ENCODE data around the gene DPH5. TPM values are rescaled to one million over a fixed set of nuclear protein-coding genes. Genes with fewer than 3 reads are reported as not detected.

The DPH5 gene
- total RNA-seq, 4 donors from 2014 or later, result 12.5 to 18.1 (median 15.1) TPM

- Histone ChIP-seq H3K27me3 (no peaks in the 10 kb centered on the region), H3K4me1 (no peaks in the 10 kb centered on the region), H3K36me3 (no peaks in the 10 kb centered on the region), H3K9me3 (no peaks in the 10 kb centered on the region), H3K4me3 (no peak overlapping the region), H3K27ac (replicated peaks in 1 of 4) (no peak overlapping the region)
- TF ChIP-seq POLR2A (IDR thresholded peaks at IDR 0.05; ENCODE audit: low read depth) (no peak), EP300 (IDR thresholded peaks at IDR 0.05) (no peak), POLR2AphosphoS5 (IDR thresholded peaks at IDR 0.05) (no peak)
- TF ChIP-seq, protein P1, sequence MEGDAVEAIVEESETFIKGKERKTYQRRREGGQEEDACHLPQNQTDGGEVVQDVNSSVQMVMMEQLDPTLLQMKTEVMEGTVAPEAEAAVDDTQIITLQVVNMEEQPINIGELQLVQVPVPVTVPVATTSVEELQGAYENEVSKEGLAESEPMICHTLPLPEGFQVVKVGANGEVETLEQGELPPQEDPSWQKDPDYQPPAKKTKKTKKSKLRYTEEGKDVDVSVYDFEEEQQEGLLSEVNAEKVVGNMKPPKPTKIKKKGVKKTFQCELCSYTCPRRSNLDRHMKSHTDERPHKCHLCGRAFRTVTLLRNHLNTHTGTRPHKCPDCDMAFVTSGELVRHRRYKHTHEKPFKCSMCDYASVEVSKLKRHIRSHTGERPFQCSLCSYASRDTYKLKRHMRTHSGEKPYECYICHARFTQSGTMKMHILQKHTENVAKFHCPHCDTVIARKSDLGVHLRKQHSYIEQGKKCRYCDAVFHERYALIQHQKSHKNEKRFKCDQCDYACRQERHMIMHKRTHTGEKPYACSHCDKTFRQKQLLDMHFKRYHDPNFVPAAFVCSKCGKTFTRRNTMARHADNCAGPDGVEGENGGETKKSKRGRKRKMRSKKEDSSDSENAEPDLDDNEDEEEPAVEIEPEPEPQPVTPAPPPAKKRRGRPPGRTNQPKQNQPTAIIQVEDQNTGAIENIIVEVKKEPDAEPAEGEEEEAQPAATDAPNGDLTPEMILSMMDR (IDR thresholded peaks at IDR 0.05), result no peak
- no peak for DNase-seq (ENCODE audit: extremely low spot score)
- intact Hi-C loops (cut with DNase I), result no loop called here
Observed at GRCh38 chr1:101066260-101066936, 40.8 kb upstream of the DPH5 start.

DNA sequence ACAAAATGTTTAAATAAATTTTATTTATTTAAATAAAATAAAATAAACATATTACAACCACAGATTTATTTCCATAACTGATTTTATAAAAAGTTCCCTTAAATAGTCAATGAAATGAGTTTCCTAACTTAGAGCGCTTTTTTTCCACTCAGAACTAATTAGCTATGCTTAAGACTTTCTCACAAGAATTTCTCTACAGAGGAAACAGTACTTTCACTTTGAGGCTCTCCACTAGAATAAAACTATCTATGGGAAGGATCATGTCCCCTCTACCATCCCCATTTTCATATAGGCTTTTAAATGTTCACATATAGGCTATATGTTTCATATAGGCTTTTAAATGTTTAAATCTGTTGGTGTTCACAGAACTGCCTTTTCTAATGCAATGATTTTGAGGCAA, 40.0 kb upstream of the DPH5 start:
- intact Hi-C loops (cut with DNase I), result no loop called here
- WGBS, result 86% methylated on average over 1 of the region's 1 CpG
- Histone ChIP-seq H3K27ac (replicated peaks in 1 of 4) (no peak overlapping the region), H3K4me1 (no peaks in the 10 kb centered on the region), H3K27me3 (no peaks in the 10 kb centered on the region), H3K9me3 (no peaks in the 10 kb centered on the region), H3K4me3 (no peak overlapping the region), H3K36me3 (no peaks in the 10 kb centered on the region)
- DNase-seq (ENCODE audit: extremely low spot score), result no peak
- TF ChIP-seq POLR2A (IDR thresholded peaks at IDR 0.05; ENCODE audit: low read depth) (no peak), POLR2AphosphoS5 (IDR thresholded peaks at IDR 0.05) (no peak), EP300 (IDR thresholded peaks at IDR 0.05) (no peak)
- TF ChIP-seq, protein P1 (IDR thresholded peaks at IDR 0.05), result no peak

GRCh38 chr1:101064697-101065096, 39.1 kb upstream of the DPH5 start:
- Histone ChIP-seq H3K36me3 (no peaks in the 10 kb centered on the region), H3K4me3 (no peak overlapping the region), H3K4me1 (no peaks in the 10 kb centered on the region), H3K27me3 (no peaks in the 10 kb centered on the region), H3K27ac (replicated peaks in 1 of 4) (no peak overlapping the region), H3K9me3 (no peaks in the 10 kb centered on the region)
- TF ChIP-seq POLR2AphosphoS5 (IDR thresholded peaks at IDR 0.05), result no peak
- TF ChIP-seq POLR2A (IDR thresholded peaks at IDR 0.05; ENCODE audit: low read depth), result no peak
- TF ChIP-seq EP300 (IDR thresholded peaks at IDR 0.05), result no peak
- TF ChIP-seq, protein P1 (IDR thresholded peaks at IDR 0.05), result no peak
- 86% methylated on average over 2 of the region's 2 CpGs for WGBS
- intact Hi-C loops (cut with DNase I), result no loop called here
- no peak for DNase-seq (ENCODE audit: extremely low spot score)

DNA sequence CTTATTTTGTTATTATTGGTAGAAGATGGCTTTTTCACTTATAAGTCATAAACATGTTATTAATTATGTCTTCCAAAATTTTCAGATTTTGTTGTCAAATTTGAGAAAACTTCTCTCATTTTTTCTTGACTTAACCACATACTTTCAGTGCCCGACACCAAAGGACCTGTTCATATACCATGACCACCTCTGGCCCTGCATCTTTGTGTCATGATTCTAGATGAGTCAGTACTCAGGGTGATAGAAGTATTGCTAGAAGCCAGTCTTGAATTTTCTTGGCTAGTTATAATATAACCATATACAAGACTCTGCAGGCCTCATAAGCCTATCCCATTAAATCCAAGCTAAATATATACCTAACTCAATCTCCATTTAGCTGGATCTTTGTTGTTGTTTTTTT, 35.4 kb upstream of the DPH5 start:
- Histone ChIP-seq H3K4me1 (no peaks in the 10 kb centered on the region), H3K36me3 (no peaks in the 10 kb centered on the region), H3K4me3 (no peak overlapping the region), H3K27me3 (no peaks in the 10 kb centered on the region), H3K27ac (replicated peaks in 1 of 4) (no peak overlapping the region), H3K9me3 (no peaks in the 10 kb centered on the region)
- no peak for TF ChIP-seq POLR2AphosphoS5 (IDR thresholded peaks at IDR 0.05)
- TF ChIP-seq, protein P1 (IDR thresholded peaks at IDR 0.05), result no peak
- TF ChIP-seq EP300 (IDR thresholded peaks at IDR 0.05), result no peak
- no peak for TF ChIP-seq POLR2A (IDR thresholded peaks at IDR 0.05; ENCODE audit: low read depth)
- intact Hi-C loops (cut with DNase I), result no loop called here
- DNase-seq (ENCODE audit: extremely low spot score), result no peak
- 100% methylated on average over 1 of the region's 1 CpG for WGBS

Data from esophagus muscularis mucosa (tissue), 4 donors.